EH (cell line): ENCODE data around the gene SH3GL1.
"Not testable (repeated sequence)": the region's sequence is repeated elsewhere in the genome, so short reads cannot be mapped to it uniquely, and the experiment has no call there.

Experiments used
- DNase-seq: peaks from one replicate; pipeline ENCODE4 v3.0.0-alpha.2; 2015; ENCODE audit warnings: low read depth

Gene SH3GL1

GRCh38 chr19:4362831-4363545 lies 37.4 kb downstream of the SH3GL1 start:
- DNase-seq = no peak

- DNase-seq = no peak
Measured at GRCh38 chr19:4362101-4362828, 38.1 kb downstream of the SH3GL1 start.

GRCh38 chr19:4361152-4362046 lies 38.9 kb downstream of the SH3GL1 start:
- no peak for DNase-seq

GRCh38 chr19:4360641-4361151 lies 39.7 kb downstream of the SH3GL1 start:
- no peak for DNase-seq

GRCh38 chr19:4360081-4360569 lies 40.2 kb downstream of the SH3GL1 start:
- no peak for DNase-seq

- DNase-seq = no peak
Measured at GRCh38 chr19:4359627-4360000, 40.7 kb downstream of the SH3GL1 start.

- DNase-seq = no peak
Measured at GRCh38 chr19:4358709-4359626, 41.4 kb downstream of the SH3GL1 start.

- no peak for DNase-seq
Measured at GRCh38 chr19:4357921-4358326, 42.4 kb downstream of the SH3GL1 start.

- no peak for DNase-seq
Measured at GRCh38 chr19:4357095-4357797, 43.1 kb downstream of the SH3GL1 start.

- DNase-seq = no peak
Measured at GRCh38 chr19:4354897-4355296, 45.5 kb downstream of the SH3GL1 start.

GRCh38 chr19:4354282-4354681 lies 46.1 kb downstream of the SH3GL1 start:
- DNase-seq = no peak

- DNase-seq = peak; percentile 68
Measured at GRCh38 chr19:4352701-4353121, 47.6 kb downstream of the SH3GL1 start.

- DNase-seq = no peak
Measured at GRCh38 chr19:4350726-4351125, 49.6 kb downstream of the SH3GL1 start.

- DNase-seq = no peak
Measured at GRCh38 chr19:4350111-4350510, 50.2 kb downstream of the SH3GL1 start.

- not testable (repeated sequence) for DNase-seq
Measured at GRCh38 chr19:4349225-4349624, 51.1 kb downstream of the SH3GL1 start.

- DNase-seq = no peak
Measured at GRCh38 chr19:4347521-4347920, 52.8 kb downstream of the SH3GL1 start.

- no peak for DNase-seq
Measured at GRCh38 chr19:4346020-4346383, 54.3 kb downstream of the SH3GL1 start.

GRCh38 chr19:4345342-4346019 lies 54.9 kb downstream of the SH3GL1 start:
- no peak for DNase-seq

- DNase-seq = peak; percentile 83
Measured at GRCh38 chr19:4343370-4344307, 56.7 kb downstream of the SH3GL1 start, which contains the start of gene MPND. MPND (plus strand) TSS chr19:4343562; CDS start chr19:4343594, 32 bp downstream.
